NCI-H128 (cell line): Measurements from ENCODE around the gene SUGCT.

Source experiments
- DNase-seq: peaks from one replicate; lab custom pipeline; 2025; ENCODE audit not compliant: unreplicated experiment; lab: John Stamatoyannopoulos, UW

Gene SUGCT

GRCh38 chr7:40457776-40458480 is 323.1 kb downstream of the SUGCT start:
- DNase-seq = no peak

GRCh38 chr7:40463446-40463845 is 328.6 kb downstream of the SUGCT start:
- no peak for DNase-seq

GRCh38 chr7:40468891-40469864 is 334.4 kb downstream of the SUGCT start:
- DNase-seq = no peak

- no peak for DNase-seq
Measured at GRCh38 chr7:40470091-40470592, 335.3 kb downstream of the SUGCT start.

GRCh38 chr7:40470817-40471216 is 336.0 kb downstream of the SUGCT start:
- DNase-seq = no peak

GRCh38 chr7:40471891-40472290 is 337.1 kb downstream of the SUGCT start:
- DNase-seq = no peak

GRCh38 chr7:40474790-40475680 is 340.2 kb downstream of the SUGCT start:
- no peak for DNase-seq

- no peak for DNase-seq
Measured at GRCh38 chr7:40475681-40475982, 340.8 kb downstream of the SUGCT start.

GRCh38 chr7:40477094-40477493 is 342.3 kb downstream of the SUGCT start:
- DNase-seq = no peak

GRCh38 chr7:40482845-40483244 is 348.0 kb downstream of the SUGCT start:
- no peak for DNase-seq

- DNase-seq = no peak
Measured at GRCh38 chr7:40483630-40484029, 348.8 kb downstream of the SUGCT start.

- no peak for DNase-seq
Measured at GRCh38 chr7:40489844-40490602, 355.2 kb downstream of the SUGCT start.

- DNase-seq = no peak
Measured at GRCh38 chr7:40490603-40490924, 355.8 kb downstream of the SUGCT start.

- DNase-seq = no peak
Measured at GRCh38 chr7:40492946-40493345, 358.1 kb downstream of the SUGCT start.

GRCh38 chr7:40493609-40494051 is 358.8 kb downstream of the SUGCT start:
- no peak for DNase-seq

- no peak for DNase-seq
Measured at GRCh38 chr7:40498924-40499510, 364.2 kb downstream of the SUGCT start.

- no peak for DNase-seq
Measured at GRCh38 chr7:40499718-40500117, 364.9 kb downstream of the SUGCT start.

GRCh38 chr7:40500219-40500618 is 365.4 kb downstream of the SUGCT start:
- no peak for DNase-seq

GRCh38 chr7:40502359-40502758 is 367.6 kb downstream of the SUGCT start:
- DNase-seq = no peak

GRCh38 chr7:40506158-40506557 is 371.4 kb downstream of the SUGCT start:
- DNase-seq = no peak
